ENCODE measurements around the gene JAKMIP2. TPM values are rescaled to one million over a fixed set of nuclear protein-coding genes. Genes with fewer than 3 reads are reported as not detected.

JAKMIP2 gene
- total RNA-seq, 4 donors from 2014 or later = 0.83 to 2.6 (median 1.3) TPM

GRCh38 chr5:147568710-147569406 is 213.7 kb downstream of the JAKMIP2 start:
- intact Hi-C loops (cut with DNase I) = no loop called here
- DNase-seq (ENCODE audit: extremely low spot score) = no peak
- Histone ChIP-seq H3K4me1 (peaks cover 0 to 4% (median 0%) of the 10 kb centered on the region in 4 donors), H3K27me3 (no peaks in the 10 kb centered on the region), H3K4me3 (no peak overlapping the region), H3K27ac (replicated peaks in 1 of 4) (no peak overlapping the region), H3K36me3 (no peaks in the 10 kb centered on the region), H3K9me3 (no peaks in the 10 kb centered on the region)
- WGBS = 85% methylated on average over 9 of the region's 9 CpGs
- TF ChIP-seq POLR2A (IDR thresholded peaks at IDR 0.05; ENCODE audit: low read depth) = no peak
- TF ChIP-seq POLR2AphosphoS5 (IDR thresholded peaks at IDR 0.05) = no peak
- TF ChIP-seq EP300 (IDR thresholded peaks at IDR 0.05) = no peak
- TF ChIP-seq, protein P1, sequence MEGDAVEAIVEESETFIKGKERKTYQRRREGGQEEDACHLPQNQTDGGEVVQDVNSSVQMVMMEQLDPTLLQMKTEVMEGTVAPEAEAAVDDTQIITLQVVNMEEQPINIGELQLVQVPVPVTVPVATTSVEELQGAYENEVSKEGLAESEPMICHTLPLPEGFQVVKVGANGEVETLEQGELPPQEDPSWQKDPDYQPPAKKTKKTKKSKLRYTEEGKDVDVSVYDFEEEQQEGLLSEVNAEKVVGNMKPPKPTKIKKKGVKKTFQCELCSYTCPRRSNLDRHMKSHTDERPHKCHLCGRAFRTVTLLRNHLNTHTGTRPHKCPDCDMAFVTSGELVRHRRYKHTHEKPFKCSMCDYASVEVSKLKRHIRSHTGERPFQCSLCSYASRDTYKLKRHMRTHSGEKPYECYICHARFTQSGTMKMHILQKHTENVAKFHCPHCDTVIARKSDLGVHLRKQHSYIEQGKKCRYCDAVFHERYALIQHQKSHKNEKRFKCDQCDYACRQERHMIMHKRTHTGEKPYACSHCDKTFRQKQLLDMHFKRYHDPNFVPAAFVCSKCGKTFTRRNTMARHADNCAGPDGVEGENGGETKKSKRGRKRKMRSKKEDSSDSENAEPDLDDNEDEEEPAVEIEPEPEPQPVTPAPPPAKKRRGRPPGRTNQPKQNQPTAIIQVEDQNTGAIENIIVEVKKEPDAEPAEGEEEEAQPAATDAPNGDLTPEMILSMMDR (IDR thresholded peaks at IDR 0.05) = no peak

GRCh38 chr5:147567917-147568598 is 214.5 kb downstream of the JAKMIP2 start:
- Histone ChIP-seq H3K36me3 (no peaks in the 10 kb centered on the region), H3K9me3 (no peaks in the 10 kb centered on the region), H3K27ac (replicated peaks in 1 of 4) (no peak overlapping the region), H3K4me3 (no peak overlapping the region), H3K27me3 (no peaks in the 10 kb centered on the region), H3K4me1 (peaks cover 0 to 3% (median 0%) of the 10 kb centered on the region in 4 donors)
- DNase-seq (ENCODE audit: extremely low spot score) = no peak
- intact Hi-C loops (cut with DNase I) = no loop called here
- TF ChIP-seq, protein P1 (IDR thresholded peaks at IDR 0.05) = no peak
- 78% methylated on average over 9 of the region's 9 CpGs for WGBS

GRCh38 chr5:147565524-147565923 is 217.0 kb downstream of the JAKMIP2 start:
- Histone ChIP-seq H3K9me3 (no peaks in the 10 kb centered on the region), H3K4me1 (no peaks in the 10 kb centered on the region), H3K36me3 (no peaks in the 10 kb centered on the region), H3K27me3 (no peaks in the 10 kb centered on the region), H3K27ac (replicated peaks in 1 of 4) (no peak overlapping the region), H3K4me3 (no peak overlapping the region)
- WGBS = 95% methylated on average over 1 of the region's 1 CpG
- no peak for DNase-seq (ENCODE audit: extremely low spot score)
- intact Hi-C loops (cut with DNase I) = no loop called here
- TF ChIP-seq, protein P1 (IDR thresholded peaks at IDR 0.05) = no peak
- TF ChIP-seq EP300 (IDR thresholded peaks at IDR 0.05) (no peak), POLR2A (IDR thresholded peaks at IDR 0.05; ENCODE audit: low read depth) (no peak), POLR2AphosphoS5 (IDR thresholded peaks at IDR 0.05) (no peak)

DNA sequence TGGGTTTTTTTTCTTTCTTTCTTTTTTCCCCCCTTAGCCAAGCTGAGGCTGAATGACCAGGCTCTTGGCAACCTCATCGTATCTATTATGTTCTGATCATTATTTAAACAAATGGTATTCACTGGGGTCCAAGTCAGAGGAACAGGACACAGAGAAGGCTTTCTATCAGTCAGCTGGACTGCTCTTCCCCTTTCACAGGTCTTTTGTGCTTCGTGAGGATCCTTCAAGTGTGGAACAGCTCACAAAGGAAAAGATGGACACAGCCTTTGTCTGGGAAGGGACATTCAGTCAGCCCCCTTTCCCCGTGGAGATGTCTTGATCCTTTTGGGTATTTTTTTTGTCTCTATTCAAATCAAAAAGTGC is 218.4 kb downstream of the JAKMIP2 start:
- H3K27ac ChIP-seq (replicated peaks in 1 of 4) = no peak overlapping the region
- no peak overlapping the region for H3K4me3 ChIP-seq
- TF ChIP-seq POLR2AphosphoS5 (IDR thresholded peaks at IDR 0.05) (no peak), POLR2A (IDR thresholded peaks at IDR 0.05; ENCODE audit: low read depth) (no peak), EP300 (IDR thresholded peaks at IDR 0.05) (no peak)
- TF ChIP-seq, protein P1 (IDR thresholded peaks at IDR 0.05) = no peak
- H3K27me3 ChIP-seq = no peaks in the 10 kb centered on the region
- 72% methylated on average over 3 of the region's 3 CpGs for WGBS
- peaks cover 0 to 7% (median 4%) of the 10 kb centered on the region in 4 donors for H3K4me1 ChIP-seq
- intact Hi-C loops (cut with DNase I) = loop anchor here (5.0 kb wide), 2 partner anchors 172 to 342 kb away; no protein-coding TSS in a partner anchor
- H3K36me3 ChIP-seq = no peaks in the 10 kb centered on the region
- DNase-seq (ENCODE audit: extremely low spot score) = no peak
- no peaks in the 10 kb centered on the region for H3K9me3 ChIP-seq
